ENCODE data around the gene RAB3B.

Gene RAB3B

DNA sequence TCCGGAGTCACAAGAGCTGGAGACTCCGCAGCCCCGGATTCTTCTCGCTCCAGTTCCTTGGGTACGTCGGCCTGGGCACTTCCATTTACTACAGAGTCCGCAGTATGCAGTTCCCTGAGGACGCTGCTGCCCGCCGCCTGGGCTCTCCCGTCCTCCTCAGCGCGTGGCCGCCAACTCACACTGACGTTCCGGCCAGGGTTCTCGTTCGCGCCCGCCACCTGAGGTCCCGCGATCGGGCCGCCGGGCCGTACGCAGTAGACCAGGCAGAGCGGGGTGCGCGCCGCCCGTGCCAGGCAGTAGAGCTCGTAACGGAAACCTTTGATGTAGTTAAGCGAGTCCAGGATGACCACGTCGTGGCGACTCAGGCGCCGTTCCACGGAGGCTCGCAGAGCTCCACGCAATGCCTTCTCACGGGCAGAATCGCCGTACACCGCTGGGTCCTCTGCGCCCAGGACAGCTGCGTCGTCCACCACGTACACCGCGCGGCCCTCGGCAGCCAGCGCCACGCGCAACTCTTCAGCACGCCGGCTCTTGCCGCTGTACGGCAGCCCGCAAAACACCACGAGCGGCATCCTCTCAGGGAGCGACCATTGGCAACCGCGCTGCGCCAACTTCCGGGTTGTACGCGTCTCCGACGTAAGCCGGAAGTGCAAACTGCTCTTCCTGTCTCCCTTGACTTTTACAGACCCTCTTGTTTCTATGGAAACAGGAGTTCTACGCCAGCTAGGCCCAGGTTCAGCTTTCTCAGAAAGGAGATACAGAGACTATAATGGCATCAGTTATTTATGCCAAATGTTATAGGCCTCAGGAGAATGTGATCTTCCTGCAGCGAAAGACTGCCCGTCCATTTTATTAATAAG is 42.9 kb upstream of the RAB3B start, which contains the start of gene KTI12:
Gene KTI12 (minus strand): TSS at position 621 of the 860 bp plus-strand sequence. CDS start 49 bp downstream, at position 572.
- TF ChIP-seq FOXP2 (optimal IDR thresholded peaks at IDR 0.05; ENCODE audit: borderline replicate concordance, extremely low read depth, extremely low read length, insufficient read depth), result peak; percentile 61
- TF ChIP-seq TAF1 (IDR thresholded peaks at IDR 0.05; ENCODE audit: borderline replicate concordance, insufficient read depth, low read length), result peak; percentile 60; the same call in 1 of the 2 replicates
- TF ChIP-seq, protein P1, sequence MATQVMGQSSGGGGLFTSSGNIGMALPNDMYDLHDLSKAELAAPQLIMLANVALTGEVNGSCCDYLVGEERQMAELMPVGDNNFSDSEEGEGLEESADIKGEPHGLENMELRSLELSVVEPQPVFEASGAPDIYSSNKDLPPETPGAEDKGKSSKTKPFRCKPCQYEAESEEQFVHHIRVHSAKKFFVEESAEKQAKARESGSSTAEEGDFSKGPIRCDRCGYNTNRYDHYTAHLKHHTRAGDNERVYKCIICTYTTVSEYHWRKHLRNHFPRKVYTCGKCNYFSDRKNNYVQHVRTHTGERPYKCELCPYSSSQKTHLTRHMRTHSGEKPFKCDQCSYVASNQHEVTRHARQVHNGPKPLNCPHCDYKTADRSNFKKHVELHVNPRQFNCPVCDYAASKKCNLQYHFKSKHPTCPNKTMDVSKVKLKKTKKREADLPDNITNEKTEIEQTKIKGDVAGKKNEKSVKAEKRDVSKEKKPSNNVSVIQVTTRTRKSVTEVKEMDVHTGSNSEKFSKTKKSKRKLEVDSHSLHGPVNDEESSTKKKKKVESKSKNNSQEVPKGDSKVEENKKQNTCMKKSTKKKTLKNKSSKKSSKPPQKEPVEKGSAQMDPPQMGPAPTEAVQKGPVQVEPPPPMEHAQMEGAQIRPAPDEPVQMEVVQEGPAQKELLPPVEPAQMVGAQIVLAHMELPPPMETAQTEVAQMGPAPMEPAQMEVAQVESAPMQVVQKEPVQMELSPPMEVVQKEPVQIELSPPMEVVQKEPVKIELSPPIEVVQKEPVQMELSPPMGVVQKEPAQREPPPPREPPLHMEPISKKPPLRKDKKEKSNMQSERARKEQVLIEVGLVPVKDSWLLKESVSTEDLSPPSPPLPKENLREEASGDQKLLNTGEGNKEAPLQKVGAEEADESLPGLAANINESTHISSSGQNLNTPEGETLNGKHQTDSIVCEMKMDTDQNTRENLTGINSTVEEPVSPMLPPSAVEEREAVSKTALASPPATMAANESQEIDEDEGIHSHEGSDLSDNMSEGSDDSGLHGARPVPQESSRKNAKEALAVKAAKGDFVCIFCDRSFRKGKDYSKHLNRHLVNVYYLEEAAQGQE (IDR thresholded peaks at IDR 0.05; ENCODE audit: insufficient read depth in 1 of 2, low read depth in 2 of 2, low read length in 2 of 2), result 0 out of 4 replicates have a peak, but pooled peaks of 1 of the 2 experiments have one; percentile 14
- 0 out of 2 replicates have a peak, but pooled peaks have one; percentile 74 for TF ChIP-seq SIN3A (IDR thresholded peaks at IDR 0.05; ENCODE audit: borderline replicate concordance, insufficient read depth, low read length)
- peak; percentile 89 for TF ChIP-seq POLR2AphosphoS5 (IDR thresholded peaks at IDR 0.05; ENCODE audit: low read depth, low read length)

DNA sequence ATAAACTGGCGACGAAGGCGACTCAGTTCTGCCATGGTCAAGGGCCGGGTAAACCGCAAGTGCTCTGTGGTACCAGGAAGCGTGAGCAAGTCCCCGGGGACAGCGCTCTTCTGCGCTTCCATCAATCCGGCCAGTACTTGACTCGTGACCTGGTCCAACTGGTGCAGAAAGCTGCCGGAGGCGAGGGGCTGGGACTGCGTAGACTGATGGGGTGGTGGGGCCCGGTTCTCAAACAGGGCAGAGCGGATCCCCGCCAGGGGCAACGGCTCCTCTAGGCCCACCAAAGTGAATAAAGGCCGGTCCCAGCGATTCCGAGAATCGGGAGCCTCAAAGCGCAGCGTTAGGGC is 42.3 kb upstream of the RAB3B start:
- TF ChIP-seq SIN3A (IDR thresholded peaks at IDR 0.05; ENCODE audit: borderline replicate concordance, insufficient read depth, low read length), result no peak
- no peak for TF ChIP-seq FOXP2 (optimal IDR thresholded peaks at IDR 0.05; ENCODE audit: borderline replicate concordance, extremely low read depth, extremely low read length, insufficient read depth)
- TF ChIP-seq TAF1 (IDR thresholded peaks at IDR 0.05; ENCODE audit: borderline replicate concordance, insufficient read depth, low read length), result no peak
- no peak for TF ChIP-seq POLR2AphosphoS5 (IDR thresholded peaks at IDR 0.05; ENCODE audit: low read depth, low read length)
- TF ChIP-seq, protein P1 (IDR thresholded peaks at IDR 0.05; ENCODE audit: insufficient read depth in 1 of 2, low read depth in 2 of 2, low read length in 2 of 2), result no peak

DNA sequence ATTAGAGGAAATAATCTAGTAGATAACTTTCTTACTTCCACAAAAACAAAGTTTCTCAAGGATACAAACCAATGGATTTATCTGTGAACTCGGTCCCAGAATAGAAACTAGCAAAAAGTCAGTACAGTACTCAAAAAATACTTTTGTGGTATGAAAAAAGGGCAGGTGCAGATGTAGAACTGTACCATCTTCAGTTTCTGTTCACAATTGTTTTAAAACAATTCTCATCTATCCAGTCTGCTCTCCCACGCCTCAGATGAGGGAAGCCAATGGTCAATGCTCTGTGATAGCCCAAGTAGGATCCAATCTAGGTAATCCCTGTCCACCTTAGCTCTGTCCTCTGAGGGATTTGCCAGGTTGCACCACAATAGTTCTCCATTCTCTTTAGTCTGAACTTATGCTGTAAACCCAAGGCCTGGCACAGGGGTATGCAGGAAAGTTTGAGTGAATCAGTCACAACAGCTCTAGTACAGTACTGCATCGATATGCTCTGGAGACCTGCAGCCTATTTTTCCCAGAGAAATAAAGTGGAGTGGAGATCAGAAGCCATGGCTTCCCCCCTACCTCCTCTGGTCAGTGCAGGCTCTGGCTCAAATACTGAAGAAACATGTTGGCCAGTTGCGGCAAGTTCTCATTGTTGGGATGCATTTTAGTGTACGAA is 41.8 kb upstream of the RAB3B start:
- no peak for TF ChIP-seq FOXP2 (optimal IDR thresholded peaks at IDR 0.05; ENCODE audit: borderline replicate concordance, extremely low read depth, extremely low read length, insufficient read depth)
- no peak for TF ChIP-seq TAF1 (IDR thresholded peaks at IDR 0.05; ENCODE audit: borderline replicate concordance, insufficient read depth, low read length)
- no peak for TF ChIP-seq SIN3A (IDR thresholded peaks at IDR 0.05; ENCODE audit: borderline replicate concordance, insufficient read depth, low read length)
- TF ChIP-seq POLR2AphosphoS5 (IDR thresholded peaks at IDR 0.05; ENCODE audit: low read depth, low read length), result no peak
- TF ChIP-seq, protein P1 (IDR thresholded peaks at IDR 0.05; ENCODE audit: insufficient read depth in 1 of 2, low read depth in 2 of 2, low read length in 2 of 2), result no peak

DNA sequence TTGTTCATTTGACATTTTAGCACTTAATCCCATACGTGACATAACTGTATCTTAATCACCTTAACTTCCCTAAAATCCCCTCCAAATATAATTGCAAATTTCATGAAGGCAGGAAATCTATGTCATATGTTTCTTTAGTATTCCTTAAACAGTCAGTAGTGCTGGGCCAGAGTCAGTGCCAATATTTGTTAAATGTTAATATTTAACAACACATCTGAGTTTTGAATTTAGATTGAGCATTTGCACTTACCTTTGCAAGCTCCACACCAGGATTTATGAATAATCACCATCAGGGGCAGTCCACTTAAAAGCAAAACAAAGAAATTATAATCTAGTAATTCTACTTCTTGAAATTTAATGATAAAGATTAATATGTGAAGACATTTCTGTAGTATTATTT is 37.8 kb upstream of the RAB3B start:
- no peak for TF ChIP-seq FOXP2 (optimal IDR thresholded peaks at IDR 0.05; ENCODE audit: borderline replicate concordance, extremely low read depth, extremely low read length, insufficient read depth)
- no peak for TF ChIP-seq SIN3A (IDR thresholded peaks at IDR 0.05; ENCODE audit: borderline replicate concordance, insufficient read depth, low read length)
- TF ChIP-seq TAF1 (IDR thresholded peaks at IDR 0.05; ENCODE audit: borderline replicate concordance, insufficient read depth, low read length), result no peak
- no peak for TF ChIP-seq POLR2AphosphoS5 (IDR thresholded peaks at IDR 0.05; ENCODE audit: low read depth, low read length)
- TF ChIP-seq, protein P1 (IDR thresholded peaks at IDR 0.05; ENCODE audit: insufficient read depth in 1 of 2, low read depth in 2 of 2, low read length in 2 of 2), result no peak

All from PFSK-1 (cell line).